GM11168 (cell line): ENCODE measurements around the gene EVI5.
"Not testable (repeated sequence)": the region's sequence is repeated elsewhere in the genome, so short reads cannot be mapped to it uniquely, and the experiment has no call there.

Experiments used
- in situ Hi-C: fragments of 300-500 bp; cut with MboI; formaldehyde crosslinking; loops from one replicate; pipeline ENCODE4 v1.12.0; 2022; ENCODE audit warnings: low sequenced_read_pairs; ENCODE audit not compliant: unreplicated experiment

EVI5 gene

DNA sequence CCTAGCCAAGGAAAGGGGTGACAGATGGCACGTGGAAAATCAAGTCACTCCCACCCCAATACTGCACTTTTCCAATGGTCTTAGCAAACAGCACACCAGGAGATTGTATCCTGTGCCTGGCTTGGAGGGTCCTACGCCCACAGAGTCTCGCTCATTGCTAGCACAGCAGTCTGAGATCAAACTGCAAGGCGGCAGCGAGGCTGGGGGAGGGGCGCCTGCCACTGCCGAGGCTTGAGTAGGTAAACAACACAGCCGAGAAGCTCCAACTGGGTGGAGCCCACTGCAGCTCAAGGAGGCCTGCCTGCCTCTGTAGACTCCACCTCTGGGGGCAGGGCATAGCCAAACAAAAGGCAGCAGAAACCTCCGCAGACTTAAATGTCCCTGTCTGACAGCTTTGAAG, 195.5 kb downstream of the EVI5 start:
- in situ Hi-C loops: not testable (repeated sequence)

DNA sequence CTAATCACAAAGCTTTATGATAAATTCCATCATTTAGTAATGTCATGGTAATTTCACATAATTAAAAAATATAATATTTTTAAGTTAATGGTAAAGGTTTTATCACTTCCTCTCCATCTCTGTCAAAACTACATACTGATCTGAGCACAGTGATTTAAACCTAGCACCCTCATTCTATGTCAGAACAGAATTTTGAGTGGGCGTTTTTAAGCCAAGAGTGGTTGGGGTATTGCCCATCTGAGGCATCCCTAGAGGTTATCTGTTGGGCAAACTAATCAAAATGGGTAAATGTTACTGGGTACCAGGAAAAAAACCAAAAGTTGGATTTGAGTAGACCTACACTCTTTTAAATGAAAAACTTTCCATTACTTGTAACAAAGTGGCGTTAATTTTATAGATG, 197.5 kb downstream of the EVI5 start:
- in situ Hi-C loops: no loop called here

DNA sequence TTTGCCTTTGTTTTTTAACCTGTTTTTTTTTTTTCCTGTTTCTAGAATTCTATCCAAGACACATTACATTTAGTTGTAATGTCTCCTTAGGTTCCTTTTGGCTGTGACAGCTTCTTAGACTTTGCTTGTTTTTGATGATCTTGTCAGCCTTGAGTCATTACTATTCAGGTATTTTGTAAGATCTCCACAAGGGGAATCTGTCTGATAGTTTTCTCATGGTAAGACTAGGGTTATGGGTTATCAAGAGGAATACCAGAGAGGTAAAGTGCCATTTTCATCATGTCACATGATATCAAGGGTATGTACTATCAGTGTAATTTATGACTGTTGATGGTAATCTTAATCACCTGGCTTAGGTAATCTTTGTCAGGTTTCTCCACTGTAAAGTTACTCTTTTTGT, 199.1 kb downstream of the EVI5 start:
- in situ Hi-C loops: no loop called here

DNA sequence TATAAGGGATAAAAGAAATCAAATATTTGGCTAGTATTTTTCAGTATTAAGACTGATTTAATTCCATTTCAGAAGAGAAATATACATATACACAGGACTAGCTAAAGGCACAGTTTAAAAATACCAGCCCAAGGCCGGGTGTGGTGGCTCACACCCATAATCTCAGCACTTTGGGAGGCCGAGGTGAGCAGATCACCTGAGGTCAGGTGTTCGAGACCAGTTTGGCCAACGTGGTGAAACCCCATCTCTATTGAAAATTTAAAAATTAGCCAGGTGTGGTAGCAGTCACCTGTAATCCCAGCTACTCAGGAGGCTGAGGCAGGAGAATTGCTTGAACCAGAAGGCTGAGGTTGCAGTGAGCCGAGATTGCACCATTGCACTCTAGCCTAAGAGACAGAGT, 200.1 kb downstream of the EVI5 start:
- in situ Hi-C loops: not testable (repeated sequence)

DNA sequence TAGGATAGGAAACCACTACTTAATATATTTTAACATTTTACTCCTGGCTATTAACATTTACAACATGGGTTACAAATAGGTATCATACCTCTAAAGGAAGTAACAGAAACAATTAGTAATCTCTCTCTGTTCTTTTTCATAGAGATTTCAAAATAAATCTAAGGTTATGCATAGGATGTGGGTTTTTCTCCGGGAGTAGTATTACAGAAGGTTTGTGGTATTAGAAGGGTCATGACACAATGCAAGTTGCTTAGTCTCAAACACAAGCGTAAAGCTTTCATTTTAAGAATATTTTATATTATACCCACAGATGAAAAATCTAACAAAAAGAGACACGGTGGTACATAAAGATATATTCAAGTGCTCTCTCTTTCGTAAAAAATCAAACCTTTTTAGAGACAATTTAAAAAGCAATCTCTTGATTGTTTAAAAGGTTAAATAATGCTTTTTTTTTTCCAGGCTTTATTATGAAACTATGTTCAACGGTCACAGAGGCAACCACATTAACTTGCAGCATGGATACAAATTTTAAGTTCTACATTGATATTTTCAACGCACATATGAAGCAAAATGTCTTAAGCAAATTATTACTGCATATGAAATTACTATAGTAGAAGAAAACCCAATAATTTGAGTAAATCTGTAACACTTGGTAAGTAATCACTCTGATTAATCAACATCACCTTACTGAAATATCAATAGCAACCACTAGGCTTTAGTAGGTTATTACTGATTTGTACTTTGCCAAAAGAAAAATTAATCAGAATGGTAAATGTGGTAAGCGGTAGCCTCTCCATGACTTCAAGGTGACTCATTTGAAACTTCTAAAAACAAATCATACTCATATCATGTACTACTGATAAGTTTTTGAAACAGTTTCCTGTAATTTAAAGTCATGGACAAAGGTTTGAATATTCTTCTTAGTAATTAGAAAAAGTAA, 200.8 kb downstream of the EVI5 start:
- in situ Hi-C loops: no loop called here

DNA sequence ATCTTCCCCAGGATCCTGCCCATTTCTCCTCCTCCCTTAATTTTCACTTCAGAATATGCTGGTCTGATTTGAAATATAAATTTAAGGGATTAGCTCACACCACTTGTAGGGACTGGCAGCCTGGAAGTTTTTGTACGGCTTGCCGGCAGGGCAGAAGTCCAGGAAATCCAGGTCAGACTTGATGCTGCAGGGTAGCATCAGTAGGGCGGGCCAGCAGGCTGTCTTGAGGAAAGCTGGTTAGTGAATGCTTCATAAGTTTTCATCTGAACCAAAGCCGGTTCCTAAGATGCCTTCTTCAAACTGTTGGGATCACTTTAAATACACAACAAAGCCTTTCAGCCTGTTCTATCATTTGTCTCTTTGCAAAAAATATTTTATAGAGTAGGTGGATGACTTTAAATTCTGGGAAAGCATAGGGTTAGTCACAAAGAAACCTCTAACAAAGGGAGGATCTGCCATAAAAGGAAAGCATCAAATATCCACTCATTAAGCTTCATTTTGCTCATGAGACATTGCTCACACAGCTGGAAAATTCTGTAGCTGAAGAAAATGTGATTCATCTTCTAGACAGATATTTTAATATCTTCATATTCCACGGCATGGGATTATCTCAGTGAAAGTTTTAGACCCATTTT, 207.5 kb downstream of the EVI5 start:
- in situ Hi-C loops: no loop called here

DNA sequence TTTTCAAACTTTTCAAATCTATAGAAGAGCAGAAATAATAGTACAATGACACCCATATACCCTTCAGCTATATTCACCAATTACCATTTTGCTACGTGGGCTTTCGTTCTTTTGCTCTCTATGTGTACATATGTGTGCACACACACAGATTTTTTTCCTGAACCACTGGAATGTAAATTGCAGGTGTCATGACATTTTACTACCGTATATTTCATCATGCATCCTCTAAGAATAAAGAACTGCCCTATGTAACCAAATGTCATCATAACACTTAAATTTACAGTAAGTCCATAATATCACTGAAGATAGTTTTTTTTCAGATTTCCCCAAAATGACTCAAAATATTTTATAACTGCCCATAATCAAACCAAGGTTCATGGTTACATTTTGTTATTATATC, 209.8 kb downstream of the EVI5 start:
- in situ Hi-C loops: no loop called here

DNA sequence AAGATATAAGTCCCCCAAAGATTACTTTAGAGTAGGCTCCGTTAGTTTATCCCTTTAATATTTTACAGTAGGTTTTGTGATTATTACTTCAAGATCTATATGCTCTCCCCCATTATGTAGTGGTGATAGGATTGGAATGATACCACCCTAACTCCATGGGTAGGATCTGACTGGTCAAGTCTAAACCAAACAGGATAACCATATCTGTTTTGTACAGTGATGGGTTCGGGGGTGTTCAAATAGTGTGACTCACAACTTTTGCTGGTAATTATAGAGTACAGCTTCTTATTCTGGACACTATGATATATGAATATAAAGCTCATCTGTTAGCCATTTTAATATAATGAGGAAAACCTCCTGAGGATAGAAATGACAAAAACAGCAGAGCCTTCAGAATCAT, 212.4 kb downstream of the EVI5 start:
- in situ Hi-C loops: no loop called here

DNA sequence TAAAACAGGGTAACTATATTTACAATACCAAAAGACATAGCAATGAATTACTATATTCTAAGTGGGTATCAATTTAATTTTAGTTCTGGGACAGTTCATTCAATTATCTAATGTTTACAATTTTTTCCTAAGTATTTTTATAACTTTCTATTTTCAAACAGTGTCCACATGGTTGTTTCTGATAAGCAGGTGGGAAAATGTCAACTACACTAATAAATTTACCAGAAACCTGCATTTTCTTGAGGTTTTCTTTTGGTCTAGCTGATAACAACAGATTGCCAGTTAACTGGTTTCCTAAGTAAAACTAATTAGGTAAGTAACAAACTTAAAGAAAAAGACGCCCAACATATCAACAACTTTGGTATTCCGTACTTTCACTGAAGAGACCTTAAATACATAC, 213.3 kb downstream of the EVI5 start:
- in situ Hi-C loops: no loop called here

DNA sequence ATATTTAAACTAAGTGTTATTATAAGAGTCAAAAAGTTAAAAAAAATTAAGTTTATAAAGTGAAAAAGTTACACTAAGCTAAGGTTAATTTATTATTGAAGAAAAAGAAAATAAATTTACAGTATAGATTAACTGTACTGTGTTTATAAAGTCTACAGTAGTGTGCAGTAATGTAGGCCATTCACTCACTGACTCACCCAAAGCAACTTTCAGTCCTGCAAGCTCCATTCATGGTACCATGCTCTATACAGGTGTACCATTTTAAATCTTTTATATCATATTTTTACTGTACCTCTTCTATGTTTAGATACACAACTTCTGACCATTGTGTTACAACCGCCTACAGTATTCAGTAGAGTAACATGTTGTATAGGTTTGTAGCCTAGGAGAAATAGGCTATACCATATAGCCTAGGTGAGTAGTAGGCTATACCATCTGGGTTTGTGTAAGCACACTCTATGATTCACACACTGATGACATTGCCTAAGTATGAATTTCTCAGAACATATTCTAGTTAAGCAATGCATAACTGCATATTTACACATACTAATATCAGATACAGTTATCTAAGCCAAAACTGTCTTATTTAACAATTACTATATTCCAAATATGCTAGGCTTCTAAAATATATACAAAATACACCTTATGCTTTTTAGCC, 217.6 kb downstream of the EVI5 start:
- in situ Hi-C loops: no loop called here

DNA sequence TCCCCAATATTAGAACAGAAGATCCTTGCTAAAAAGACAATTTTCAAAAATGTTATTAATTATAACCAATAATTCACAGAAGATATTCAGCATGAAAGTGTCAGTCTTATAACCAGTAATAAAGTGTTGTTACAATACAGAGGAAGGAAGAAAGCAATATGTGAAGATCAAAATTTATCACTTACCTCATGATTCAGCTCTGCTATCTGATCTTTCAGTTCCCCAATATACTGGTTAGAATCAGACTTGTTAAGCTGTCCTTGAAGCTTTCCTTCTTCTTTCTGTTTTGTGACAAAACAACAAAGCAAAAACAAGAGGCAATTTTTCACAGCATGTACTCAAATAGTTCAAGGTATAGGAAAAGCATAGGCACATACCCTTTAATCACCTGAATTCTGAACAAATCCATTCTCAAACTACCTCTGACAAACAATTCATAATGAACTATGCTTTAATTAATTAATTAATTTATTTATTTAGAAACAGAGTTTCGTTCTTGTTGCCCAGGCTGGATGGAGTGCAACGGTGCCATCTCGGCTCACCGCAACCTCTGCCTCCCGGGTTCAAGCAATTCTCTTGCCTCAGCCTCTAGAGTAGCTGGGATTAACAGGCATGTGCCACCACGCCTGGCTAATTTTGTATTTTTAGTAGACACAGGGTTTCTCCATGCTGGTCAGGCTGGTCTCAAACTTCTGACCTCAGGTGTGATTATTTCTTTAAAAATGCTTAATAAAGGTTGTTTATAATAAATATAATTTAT, 221.3 kb downstream of the EVI5 start:
- in situ Hi-C loops: no loop called here

DNA sequence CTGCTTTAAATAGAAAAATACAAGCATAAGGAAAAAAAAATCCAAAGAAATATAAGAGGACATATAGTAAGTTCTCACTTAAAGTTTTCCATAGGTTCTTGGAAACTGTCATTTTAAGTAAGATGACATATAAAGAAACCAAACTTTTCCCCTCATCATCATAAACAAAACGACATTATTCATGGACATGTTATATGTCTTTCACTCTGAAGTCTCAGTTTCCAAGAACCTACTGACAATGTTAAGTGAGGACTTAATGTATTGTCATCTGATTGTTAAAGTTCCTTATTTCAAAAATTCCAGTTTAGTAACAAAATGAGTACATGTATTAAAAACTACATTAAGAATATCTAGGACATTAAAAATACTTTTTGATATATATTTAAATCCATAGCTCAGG, 228.6 kb downstream of the EVI5 start:
- in situ Hi-C loops: loop anchor here (5.0 kb wide), 1 partner anchor 41 kb away; no protein-coding TSS in a partner anchor

DNA sequence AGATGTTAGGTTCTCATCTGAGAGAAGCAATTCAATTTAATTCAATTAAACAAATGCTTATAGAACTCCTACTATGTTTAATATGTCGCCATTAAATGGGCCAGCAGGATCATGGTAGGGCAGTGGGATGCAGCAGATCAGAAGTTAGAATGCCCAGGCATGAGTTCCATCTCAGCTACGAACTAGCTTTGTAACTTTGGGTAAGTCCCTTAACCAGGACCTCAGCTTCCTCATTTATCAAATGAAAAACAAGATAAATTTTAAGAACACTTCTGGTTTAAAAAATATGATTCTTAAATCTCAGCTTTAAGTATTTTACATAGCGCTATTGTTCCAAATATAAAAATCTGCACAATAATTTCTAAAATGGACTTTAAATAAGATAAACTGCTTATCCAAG, 230.7 kb downstream of the EVI5 start:
- in situ Hi-C loops: no loop called here

DNA sequence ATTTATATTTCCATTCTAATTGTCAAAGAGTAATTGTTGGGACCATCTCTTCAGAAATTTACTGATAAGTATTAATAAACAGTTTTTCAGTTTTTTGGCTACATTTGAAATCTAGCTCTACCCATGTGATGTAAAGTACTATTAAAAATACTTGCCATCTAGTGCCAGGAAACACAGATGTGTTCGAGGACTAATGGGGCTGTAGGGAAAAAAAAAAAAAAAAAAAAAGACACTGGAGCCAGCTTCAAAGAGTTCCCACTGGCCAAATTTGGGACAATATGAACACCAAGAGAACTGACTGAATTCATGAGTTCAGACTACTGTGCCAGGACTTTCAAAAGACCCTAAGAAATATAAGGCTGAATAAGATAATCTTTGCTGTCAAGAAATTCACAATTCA, 233.0 kb downstream of the EVI5 start:
- in situ Hi-C loops: no loop called here

DNA sequence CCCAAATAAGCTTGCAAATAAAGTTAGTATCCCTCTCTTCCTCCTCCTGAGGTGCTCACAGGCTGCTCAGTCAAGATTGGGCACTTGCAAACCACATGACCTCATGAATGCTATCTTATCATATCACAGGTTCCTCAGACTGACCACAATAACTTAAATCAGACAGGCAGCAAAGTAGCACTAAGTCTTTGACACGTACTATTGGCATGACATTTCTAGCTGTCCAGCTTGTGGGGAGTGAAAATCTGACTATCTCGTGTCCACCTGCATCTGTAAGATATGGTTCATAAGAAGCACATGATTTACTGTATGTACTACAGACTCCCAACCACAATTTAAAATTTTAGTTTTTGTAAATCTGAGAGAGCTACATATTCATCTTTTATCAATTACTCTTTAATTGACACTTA, 240.1 kb downstream of the EVI5 start:
- in situ Hi-C loops: no loop called here

DNA sequence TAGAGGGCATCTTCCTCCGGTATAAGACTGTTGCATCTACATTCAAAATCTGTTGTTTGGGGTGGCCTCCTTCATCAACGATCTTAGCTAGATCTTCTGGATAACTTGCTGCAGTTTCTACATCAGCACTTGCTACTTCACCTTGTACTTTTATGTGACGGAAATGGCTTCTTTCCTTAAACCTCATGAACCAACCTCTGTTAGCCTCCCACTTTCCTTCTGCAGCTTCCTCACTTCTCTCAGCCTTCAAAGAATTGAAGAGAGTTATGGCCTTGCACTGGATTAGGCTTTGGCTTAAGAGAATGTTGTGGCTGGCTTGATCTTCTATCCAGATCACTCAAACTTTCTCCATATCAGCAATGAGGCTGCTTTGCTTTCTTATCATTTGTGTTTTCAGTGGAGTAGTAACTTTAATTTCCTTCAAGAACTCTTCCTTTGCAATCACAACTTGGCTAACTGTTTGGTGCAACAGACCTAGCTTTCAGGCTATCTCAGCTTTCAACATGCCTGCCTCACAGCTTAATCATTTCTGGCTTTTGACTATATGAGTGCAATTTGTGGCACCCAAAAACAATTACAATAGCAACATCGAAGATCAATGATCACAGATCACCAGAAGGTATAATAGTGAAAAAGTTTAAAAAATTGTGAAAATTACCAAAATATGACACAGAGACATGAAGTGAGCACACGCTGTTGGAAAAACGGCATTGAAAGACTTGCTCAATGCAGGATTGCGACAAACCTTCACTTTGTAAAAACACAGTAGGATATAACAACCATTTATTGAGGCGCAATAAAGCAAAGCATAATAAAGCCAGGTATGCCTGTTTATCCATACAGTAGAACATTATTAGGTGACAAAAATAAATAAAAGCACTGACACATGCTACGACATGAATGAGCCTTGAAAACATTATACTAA, 241.5 kb downstream of the EVI5 start:
- in situ Hi-C loops: no loop called here

DNA sequence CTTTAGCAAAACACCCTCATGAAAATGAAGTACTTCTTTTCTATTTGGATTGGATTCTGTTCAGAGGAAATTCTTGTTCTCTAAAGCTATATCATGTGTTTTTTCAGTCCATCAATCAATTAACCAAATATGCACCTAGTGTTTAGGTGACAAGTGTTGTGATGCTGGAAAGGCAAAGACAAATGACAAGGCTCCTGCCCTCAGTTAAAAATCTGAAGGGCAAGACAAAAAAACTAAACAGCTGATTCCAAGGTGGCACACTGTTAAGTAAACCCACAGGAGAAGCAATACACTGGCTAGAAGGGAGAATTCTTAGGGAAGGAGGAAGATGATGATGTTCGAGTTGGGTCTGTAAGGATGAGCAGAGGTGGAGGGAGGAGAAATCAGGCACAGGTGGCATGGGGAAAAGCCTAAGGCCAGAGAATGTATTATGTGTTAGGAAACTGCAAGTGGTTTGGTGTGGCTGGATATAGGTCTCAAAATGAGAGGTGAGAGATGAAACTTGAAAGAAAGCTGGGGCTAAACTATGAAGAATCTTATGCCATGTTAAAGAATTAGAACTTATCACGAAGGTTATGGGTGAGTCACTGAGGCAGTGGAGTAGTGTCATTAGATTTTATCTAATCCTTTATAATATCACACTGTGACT, 246.4 kb downstream of the EVI5 start:
- in situ Hi-C loops: no loop called here

DNA sequence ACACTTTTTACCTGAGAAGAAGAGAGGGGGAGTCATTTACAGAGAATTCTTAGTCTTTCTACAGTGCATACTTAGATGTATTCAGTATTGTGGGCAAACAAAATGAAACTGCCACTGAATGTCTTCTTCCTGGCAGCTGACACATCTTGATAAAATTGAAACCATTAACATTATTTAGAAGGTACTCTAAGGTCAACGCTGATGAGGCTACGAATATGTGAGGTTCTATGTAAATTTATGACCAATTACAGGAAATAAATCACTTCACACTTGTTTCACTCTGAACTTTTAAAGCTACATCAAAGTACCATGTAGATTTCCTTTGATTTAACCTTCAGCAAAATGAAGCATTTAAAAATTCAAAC, 246.9 kb downstream of the EVI5 start:
- in situ Hi-C loops: no loop called here
